H1 (cell line): ENCODE measurements around the gene STT3A. TPM values are rescaled to one million over a fixed set of nuclear protein-coding genes. Genes with fewer than 3 reads are reported as not detected.

Source experiments
- CTCF ChIA-PET: fragments of 300-600 bp; sonication (Branson Sonifier 250); formaldehyde crosslinking; loops from one replicate; lab custom pipeline; 2021; ENCODE audit not compliant: partially characterized antibody; lab: Charles Lee
- POLR2A ChIA-PET: fragments of 300-600 bp; sonication (Branson Sonifier 250); formaldehyde crosslinking; loops from one replicate; lab custom pipeline; 2021; ENCODE audit warnings: inconsistent platforms; ENCODE audit not compliant: partially characterized antibody; lab: Charles Lee
- DNase-seq, 2 experiments: peaks; one replicate each; pipeline versions ENCODE4 v3.0.0 to v3.0.0-alpha.2; 2010 to 2022; ENCODE audit warnings: low spot score in 2 of 2, low read depth in 1 of 2, mixed read lengths in 1 of 2
- FAIRE-seq: peaks from 2 replicates; lab custom pipeline; 2011; peaks lifted over from hg19 to GRCh38; lab: Jason Lieb, UNC
- H2AFZ ChIP-seq: 2 replicates; pipeline ENCODE4 v1.8.1; 2012; ENCODE audit warnings: low read length, inconsistent platforms
- H2AK5ac ChIP-seq: 2 replicates; pipeline ENCODE4 v1.6.1; 2013; ENCODE audit warnings: low read depth, low read length
- H2BK120ac ChIP-seq: replicated peaks from 2 replicates; pipeline ENCODE3; 2013; ENCODE audit warnings: low read depth, low read length, inconsistent platforms
- H2BK12ac ChIP-seq: 2 replicates; pipeline ENCODE4 v1.6.1; 2013; ENCODE audit warnings: low read depth, low read length
- H2BK15ac ChIP-seq: 2 replicates; pipeline ENCODE4 v1.6.1; 2013; ENCODE audit warnings: low read length
- H2BK20ac ChIP-seq: 2 replicates; pipeline ENCODE4 v1.6.1; 2013; ENCODE audit warnings: low read length
- H2BK5ac ChIP-seq: 2 replicates; pipeline ENCODE4 v1.6.1; 2013; ENCODE audit warnings: low read depth, low read length
- H3K14ac ChIP-seq: 2 replicates; pipeline ENCODE4 v1.6.1; 2013; ENCODE audit warnings: inconsistent platforms; ENCODE audit not compliant: insufficient read length
- H3K18ac ChIP-seq: 2 replicates; pipeline ENCODE4 v1.6.1; 2013; ENCODE audit warnings: low read length; ENCODE audit errors: extremely low read depth
- H3K23ac ChIP-seq: 2 replicates; pipeline ENCODE4 v1.6.1; 2013; ENCODE audit warnings: inconsistent platforms; ENCODE audit not compliant: insufficient read length
- H3K23me2 ChIP-seq: 2 replicates; pipeline ENCODE4 v1.6.1; 2013; ENCODE audit warnings: low read depth, low read length
- H3K27ac ChIP-seq: 2 replicates; pipeline ENCODE4 v1.6.1; 2011; ENCODE audit warnings: low read depth, low read length, inconsistent platforms
- H3K27me3 ChIP-seq, 4 experiments: replicated peaks in 1 of 4; 1 replicate in 1 of 4; 2 replicates in 3 of 4; pipeline versions ENCODE4 v1.6.1 to v1.8.1; 2011 to 2013; ENCODE audit warnings: low read length in 3 of 4, mild to moderate bottlenecking in 3 of 4, inconsistent platforms in 2 of 4, mixed read lengths in 2 of 4, moderate library complexity in 1 of 4; ENCODE audit not compliant: control insufficient read depth in 3 of 4, insufficient read depth in 3 of 4; ENCODE audit errors: extremely low read depth in 1 of 4
- H3K36me3 ChIP-seq, 4 experiments: 2 replicates each; pipeline versions ENCODE4 v1.6.1 to v1.8.1; 2011 to 2013; ENCODE audit warnings: mild to moderate bottlenecking in 4 of 4, low read length in 3 of 4, moderate library complexity in 2 of 4, control low read depth in 1 of 4, inconsistent platforms in 1 of 4; ENCODE audit not compliant: insufficient read depth in 4 of 4, control insufficient read depth in 2 of 4
- H3K4ac ChIP-seq: replicated peaks from 2 replicates; pipeline ENCODE3; 2013; ENCODE audit warnings: low read length, low read depth, mixed read lengths, inconsistent platforms; ENCODE audit not compliant: insufficient read length
- H3K4me1 ChIP-seq, 4 experiments: replicated peaks in 1 of 4; 1 replicate in 1 of 4; 2 replicates in 3 of 4; pipeline versions ENCODE4 v1.6.1 to v1.8.1; 2011 to 2013; ENCODE audit warnings: low read length in 3 of 4, inconsistent platforms in 2 of 4, mixed read lengths in 1 of 4; ENCODE audit not compliant: insufficient read depth in 4 of 4, control insufficient read depth in 3 of 4
- H3K4me2 ChIP-seq, 2 experiments: 2 replicates each; pipeline versions ENCODE4 v1.6.1 to v1.8.1; 2011 to 2013; ENCODE audit warnings: low read depth in 2 of 2, low read length in 2 of 2, control low read depth in 1 of 2, inconsistent platforms in 1 of 2, mild to moderate bottlenecking in 1 of 2; ENCODE audit not compliant: insufficient read depth in 1 of 2
- H3K4me3 ChIP-seq, 4 experiments: fragments of 200-600, 300-600 bp in 1 of 4; sonication (generic), shearing (Covaris generic), sonication (Bioruptor Twin) in 1 of 4; 2 replicates each; pipeline versions ENCODE4 v1.5.1 to v1.8.1; 2011 to 2016; ENCODE audit warnings: low read length in 4 of 4, low read depth in 3 of 4, control low read depth in 2 of 4, inconsistent platforms in 2 of 4, mild to moderate bottlenecking in 2 of 4, mixed read lengths in 1 of 4, moderate library complexity in 1 of 4; ENCODE audit not compliant: insufficient read depth in 2 of 4; ENCODE audit errors: extremely low read depth in 1 of 4
- H3K56ac ChIP-seq: replicated peaks from 2 replicates; pipeline ENCODE3; 2013; ENCODE audit warnings: low read depth, mild to moderate bottlenecking, mixed read lengths, low read length, inconsistent platforms; ENCODE audit not compliant: insufficient read length
- H3K79me1 ChIP-seq: 2 replicates; pipeline ENCODE4 v1.6.1; 2013; ENCODE audit warnings: low read depth, low read length, control low read depth
- H3K79me2 ChIP-seq, 2 experiments: 2 replicates each; pipeline versions ENCODE4 v1.6.1 to v1.8.1; 2012 to 2013; ENCODE audit warnings: low read length in 2 of 2, mild to moderate bottlenecking in 2 of 2, inconsistent platforms in 1 of 2; ENCODE audit not compliant: insufficient read depth in 2 of 2, control insufficient read depth in 1 of 2
- H3K9ac ChIP-seq, 4 experiments: replicated peaks in 1 of 4; 1 replicate in 1 of 4; 2 replicates in 3 of 4; pipeline versions ENCODE4 v1.6.1 to v1.8.1; 2011 to 2013; ENCODE audit warnings: low read depth in 3 of 4, low read length in 3 of 4, control low read depth in 2 of 4, mild to moderate bottlenecking in 2 of 4, moderate library complexity in 2 of 4, inconsistent platforms in 1 of 4; ENCODE audit errors: extremely low read depth in 1 of 4
- H3K9me3 ChIP-seq, 2 experiments: 2 replicates each; pipeline versions ENCODE4 v1.6.1 to v1.8.1; 2012 to 2013; ENCODE audit warnings: mild to moderate bottlenecking in 2 of 2, moderate library complexity in 2 of 2, control low read depth in 1 of 2, inconsistent platforms in 1 of 2, low read depth in 1 of 2, low read length in 1 of 2, mixed read lengths in 1 of 2; ENCODE audit not compliant: insufficient read depth in 2 of 2
- H4K20me1 ChIP-seq, 2 experiments: replicated peaks in 1 of 2; 2 replicates each; pipeline versions ENCODE3 to v1.8.1; 2011 to 2013; ENCODE audit warnings: inconsistent platforms in 2 of 2, low read length in 2 of 2, mild to moderate bottlenecking in 1 of 2; ENCODE audit not compliant: insufficient read depth in 2 of 2, control insufficient read depth in 1 of 2
- H4K5ac ChIP-seq: 2 replicates; pipeline ENCODE4 v1.6.1; 2013; ENCODE audit warnings: low read length, low read depth, mixed read lengths, inconsistent platforms; ENCODE audit not compliant: insufficient read length
- H4K8ac ChIP-seq: 2 replicates; pipeline ENCODE4 v1.8.0; 2013; ENCODE audit warnings: mild to moderate bottlenecking, moderate library complexity, low read length, inconsistent platforms; ENCODE audit not compliant: insufficient read depth; ENCODE audit errors: extremely low read depth
- H4K91ac ChIP-seq: replicated peaks from 2 replicates; pipeline ENCODE3; 2013; ENCODE audit warnings: low read length, mixed read lengths, inconsistent platforms; ENCODE audit not compliant: insufficient read length
- FOSL1 ChIP-seq: IDR thresholded peaks from 2 replicates; pipeline ENCODE4 v1.6.1; 2011; ENCODE audit warnings: mild to moderate bottlenecking, low read depth, low read length, moderate library complexity; ENCODE audit not compliant: insufficient read depth
- POLR2A ChIP-seq, 2 experiments: IDR thresholded peaks; 1 replicate in 1 of 2; 2 replicates in 1 of 2; pipeline ENCODE4 v1.6.1; 2011; ENCODE audit warnings: low read depth in 2 of 2, low read length in 2 of 2, mild to moderate bottlenecking in 2 of 2; ENCODE audit errors: control extremely low read depth in 1 of 2
- SIRT6 ChIP-seq: IDR thresholded peaks from one replicate; pipeline ENCODE4 v1.7.1; 2012; ENCODE audit warnings: low read length, inconsistent platforms
- SRF ChIP-seq: IDR thresholded peaks from 2 replicates; pipeline ENCODE4 v1.6.1; 2011; ENCODE audit warnings: mild to moderate bottlenecking, low read depth, low read length, moderate library complexity
- TCF12 ChIP-seq: IDR thresholded peaks from 2 replicates; pipeline ENCODE4 v1.6.1; 2011; ENCODE audit warnings: low read depth, mild to moderate bottlenecking, low read length
- WGBS, 2 experiments: shearing (Covaris generic) in 1 of 2; methylation state at CpG; one replicate each; pipeline versions ENCODE4 v1.1.6 to v1.1.7; 2013 to 2015; ENCODE audit warnings: low lambda C conversion rate in 2 of 2, mixed read lengths in 2 of 2, inconsistent platforms in 1 of 2, low coverage in 1 of 2, missing lambda C conversion rate in 1 of 2; ENCODE audit not compliant: insufficient replicate concordance in 2 of 2, insufficient coverage in 1 of 2, insufficient read length in 1 of 2; ENCODE audit errors: extremely low coverage in 1 of 2, missing lambda C conversion rate in 1 of 2; 5-methylcytosine and 5-hydroxymethylcytosine counted together
- polyA plus RNA-seq, 7 experiments: library from polyadenylated mRNA; depleted of rRNA in 3 of 7; stranded (reverse) in 5 of 7; unstranded in 2 of 7; fragments of >200 nt in 5 of 7; fragments of 200-250 nt in 2 of 7; gene quantifications; 1 replicate in 5 of 7; 2 replicates in 1 of 7; 4 replicates in 1 of 7; pipeline versions ENCODE4 v1.2.1 to v1.2.3, GENCODE V29; 2011 to 2013; ENCODE audit warnings: missing spikeins in 2 of 7, mixed read lengths in 2 of 7
- total RNA-seq: library from RNA; stranded (reverse); fragmentation: NEBNext Ultra II Directional; extraction: Animal tissue kit (Norgen Biotek cat#: 25700); gene quantifications from 2 replicates; pipeline ENCODE4 v1.2.1, GENCODE V29; 2021

STT3A gene
- total and polyA plus RNA-seq, 2 of the 8 experiments (the other 6 are each of a cell fraction or from before 2014, with no cell fraction given): 173 to 211 TPM

DNA sequence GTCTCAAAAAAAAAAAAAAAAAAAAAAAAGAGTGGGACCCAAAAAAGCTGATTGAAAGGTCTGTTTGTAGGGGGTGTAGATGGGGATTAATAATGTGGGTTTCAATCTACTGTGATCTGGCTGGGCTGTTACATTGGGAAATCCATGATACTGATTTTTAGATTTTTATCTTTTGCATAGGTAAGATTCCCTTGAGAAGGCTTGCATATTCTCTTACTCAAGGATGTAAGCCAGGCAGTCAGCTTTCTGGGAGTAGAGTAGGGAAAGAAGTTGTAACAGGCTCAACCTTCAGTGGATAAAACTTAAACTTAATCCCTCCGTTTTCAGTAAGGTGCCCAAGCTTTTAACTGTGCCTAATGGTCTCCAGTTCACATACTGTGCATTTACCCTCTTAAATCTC is 30.4 kb downstream of the STT3A start:
- H3K4me2 ChIP-seq: no peak overlapping the region
- H3K79me2 ChIP-seq: peaks cover 8 to 17% of the 10 kb centered on the region in 2 experiments; a peak in 3 of 4 replicates
- H4K8ac ChIP-seq: no peak overlapping the region
- H2BK120ac ChIP-seq: no peak overlapping the region
- CTCF ChIA-PET: interaction anchor here (0.5 to 1.3 kb wide), 4 partner anchors 14 to 1093 kb away, joined by 3 read pairs; partner anchors contain the start of gene HYLS1
- H4K20me1 ChIP-seq: no peaks in the 10 kb centered on the region
- FAIRE-seq: no peak
- 95% methylated on average over 1 of the region's 1 CpG; no CpG with 5 or more reads in 1 of the 2 experiments for WGBS, 2 experiments
- peaks cover 4% of the 10 kb centered on the region for H3K23me2 ChIP-seq
- peaks cover 10 to 47% (median 33%) of the 10 kb centered on the region in 4 experiments for H3K36me3 ChIP-seq
- H3K56ac ChIP-seq: no peak overlapping the region
- no peak overlapping the region for H2BK15ac ChIP-seq
- H2AFZ ChIP-seq: no peak overlapping the region
- H3K23ac ChIP-seq: no peak overlapping the region
- no peak overlapping the region for H4K5ac ChIP-seq
- H3K4me3 ChIP-seq: no peak overlapping the region
- no peak for TF ChIP-seq SIRT6
- TF ChIP-seq FOSL1: no peak
- TF ChIP-seq POLR2A (IDR thresholded peaks at IDR 0.05; ENCODE audit: control extremely low read depth in 1 of 2, low read depth in 2 of 2, low read length in 2 of 2): no peak
- TF ChIP-seq TCF12: no peak
- TF ChIP-seq SRF: no peak
- no peak overlapping the region for H3K27ac ChIP-seq
- no peak overlapping the region for H3K9ac ChIP-seq
- no peak overlapping the region for H4K91ac ChIP-seq
- no peak overlapping the region for H3K14ac ChIP-seq
- no peak overlapping the region for H2BK12ac ChIP-seq
- H2BK5ac ChIP-seq: no peak overlapping the region
- no peak overlapping the region for H2AK5ac ChIP-seq
- H3K4ac ChIP-seq: no peak overlapping the region
- no peak overlapping the region for H2BK20ac ChIP-seq
- no peak overlapping the region for H3K18ac ChIP-seq
- no peak for DNase-seq
- peaks cover 0 to 5% (median 2%) of the 10 kb centered on the region in 4 experiments; a peak in 3 of 7 replicates for H3K4me1 ChIP-seq
- no peaks in the 10 kb centered on the region for H3K27me3 ChIP-seq
- no peaks in the 10 kb centered on the region; the same call in 1 of the 2 replicates for H3K79me1 ChIP-seq
- POLR2A ChIA-PET: interaction anchor here (1.8 to 2.2 kb wide), 2 partner anchors 30 to 53 kb away, joined by 6 to 8 read pairs; partner anchors contain the start of genes EI24 and STT3A
- H3K9me3 ChIP-seq: no peaks in the 10 kb centered on the region
